Measurements from ENCODE around the gene RBM33. TPM values are rescaled to one million over a fixed set of nuclear protein-coding genes. Genes with fewer than 3 reads are reported as not detected.

The RBM33 gene
- total RNA-seq (2021; fragmentation: NEBNext Ultra II Directional; extraction: Animal tissue kit (Norgen Biotek cat#: 25700)) (56.5 and 64.6 TPM in 2 replicates), polyA plus RNA-seq (2011; rRNA removed) (16.5 and 32.5 TPM in 2 replicates), polyA minus RNA-seq (2011; rRNA and poly(A)+ RNA removed) (16.2 and 17.2 TPM in 2 replicates)
- 12.2 TPM for polyA plus RNA-seq (2011; cell fraction: cytosol; rRNA removed)
- polyA plus RNA-seq (2011; cell fraction: nucleus; rRNA removed), result 46.4 TPM
- 19.6 to 25.6 TPM (median 22.5 TPM) in 4 replicates for polyA plus RNA-seq (2012, experiment 1 of 2)
- polyA plus RNA-seq (2012, experiment 2 of 2), result 3.7 TPM
- polyA plus RNA-seq (2013, experiment 1 of 2), result 38.4 TPM
- polyA plus RNA-seq (2013, experiment 2 of 2), result 36.8 TPM
- 19.3 TPM for polyA minus RNA-seq (2011; cell fraction: cytosol; rRNA and poly(A)+ RNA removed)
- 62.6 TPM for polyA minus RNA-seq (2011; cell fraction: nucleus; rRNA and poly(A)+ RNA removed)
- long read RNA-seq, experiment 1, partial matches to known transcripts, result 27 of 32 reads
- long read RNA-seq, experiment 1, other reads (novel, unspliced or antisense), result 5 of 32 reads
- long read RNA-seq, experiment 2, partial matches to known transcripts, result 0 of 1 reads
- long read RNA-seq, experiment 2, other reads (novel, unspliced or antisense), result 1 of 1 reads

DNA sequence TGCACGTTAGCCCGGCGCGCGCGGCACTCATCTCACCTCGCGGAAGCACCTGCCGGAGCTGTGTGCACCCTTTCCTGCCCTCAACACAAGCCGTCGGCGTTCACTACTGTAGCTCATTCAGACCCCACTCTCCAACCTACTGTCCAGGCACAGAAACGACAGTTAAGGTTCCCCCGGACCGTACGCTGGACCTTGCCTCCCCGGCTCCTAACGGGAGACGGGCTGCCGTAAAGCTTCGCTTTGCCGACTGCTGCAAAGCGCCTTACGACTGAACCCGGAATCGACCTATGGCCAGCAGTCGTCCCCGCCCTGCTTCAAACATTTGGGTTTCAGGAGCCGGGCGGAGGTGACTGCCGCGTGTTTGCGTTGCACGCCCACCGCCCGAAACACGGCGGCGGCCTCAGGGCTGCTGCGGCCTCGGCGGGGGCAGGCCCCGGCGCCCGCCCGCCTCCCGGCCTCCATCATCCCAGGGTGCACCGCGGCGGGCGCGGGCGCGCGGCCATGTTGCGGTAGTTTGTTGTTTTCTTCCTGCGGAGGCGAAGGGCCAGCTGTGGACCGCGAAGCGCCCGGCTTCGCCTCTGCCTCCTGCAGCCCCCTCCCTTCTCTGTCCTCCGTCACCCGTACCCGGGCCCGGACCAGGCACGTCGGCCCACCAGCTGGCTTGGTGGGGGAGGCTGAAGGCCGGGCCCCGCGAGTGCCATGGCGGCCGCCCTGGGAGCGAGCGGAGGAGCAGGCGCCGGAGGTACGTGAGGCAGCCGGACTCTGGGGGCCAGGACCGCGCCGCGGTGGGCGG, at the start of gene RBM33:
RBM33 (plus strand) TSS at position 484 of the 793 bp plus-strand sequence; CDS start at position 700, 216 bp downstream.
- Histone ChIP-seq H3K27me3 (replicated peaks in 1 of 4; ENCODE audit: control insufficient read depth in 3 of 4, extremely low read depth in 1 of 4, insufficient read depth in 3 of 4, low read length in 3 of 4) (no peaks in the 10 kb centered on the region; a peak in 1 of 7 replicates), H2BK120ac (replicated peaks; ENCODE audit: low read depth, low read length) (peak within 1 kb of the TSS; percentile 80)
- no peak for FAIRE-seq
- TF ChIP-seq GTF2F1 (IDR thresholded peaks at IDR 0.05; ENCODE audit: borderline replicate concordance, low read depth, low read length), result 0 out of 2 replicates have a peak, but pooled peaks have one; percentile 11
- no peak for TF ChIP-seq FOSL1 (IDR thresholded peaks at IDR 0.05; ENCODE audit: insufficient read depth, low read depth, low read length)
- TF ChIP-seq ATF2 (IDR thresholded peaks at IDR 0.05; ENCODE audit: low read length), result no peak
- TF ChIP-seq RNF2 (IDR thresholded peaks at IDR 0.05; ENCODE audit: borderline replicate concordance, low read depth, low read length, missing control alignments, poor library complexity, severe bottlenecking), result no peak
- TF ChIP-seq ASH2L (IDR thresholded peaks at IDR 0.05; ENCODE audit: low read length), result peak; percentile 91
- no peak for TF ChIP-seq NRF1 (IDR thresholded peaks at IDR 0.05; ENCODE audit: low read depth, low read length)

More for the DNA sequence above, at the start of gene RBM33:
- peak within 1 kb of the TSS; percentile 98 for H4K91ac ChIP-seq (replicated peaks; ENCODE audit: insufficient read length, low read length)
- H2AFZ ChIP-seq (ENCODE audit: low read length), result peak within 1 kb of the TSS; percentile 90
- H4K5ac ChIP-seq (ENCODE audit: insufficient read length, low read depth, low read length), result peak within 1 kb of the TSS; percentile 98
- H3K36me3 ChIP-seq (ENCODE audit: control insufficient read depth in 2 of 4, insufficient read depth in 4 of 4, low read length in 3 of 4), result peaks cover 4 to 42% (median 18%) of the 10 kb centered on the region in 4 experiments; a peak in 5 of 8 replicates
- peak within 1 kb of the TSS; percentile 90 for H3K4me2 ChIP-seq (ENCODE audit: insufficient read depth in 1 of 2, low read depth in 2 of 2, low read length in 2 of 2)
- H3K4me3 ChIP-seq (ENCODE audit: extremely low read depth in 1 of 4, insufficient read depth in 2 of 4, low read depth in 3 of 4, low read length in 4 of 4), result peak within 1 kb of the TSS; percentile 82 to 96 (median 92)
- H2BK12ac ChIP-seq (ENCODE audit: low read depth, low read length), result no peak within 1 kb of the TSS; the same call in 1 of the 2 replicates
- no peak within 1 kb of the TSS for H3K23ac ChIP-seq (ENCODE audit: insufficient read length)
- H3K14ac ChIP-seq (ENCODE audit: insufficient read length), result no peak within 1 kb of the TSS
- peaks cover 0 to 5% (median 2%) of the 10 kb centered on the region in 4 experiments; a peak in 3 of 7 replicates for H3K4me1 ChIP-seq (replicated peaks in 1 of 4; ENCODE audit: control insufficient read depth in 3 of 4, insufficient read depth in 4 of 4, low read length in 3 of 4)
- peak within 1 kb of the TSS; percentile 97 for H3K27ac ChIP-seq (ENCODE audit: low read depth, low read length)
- DNase-seq (ENCODE audit: low read depth in 1 of 2, low spot score in 2 of 2), result peak; percentile 36 to 90
- H3K79me1 ChIP-seq (ENCODE audit: low read depth, low read length), result peaks cover 2% of the 10 kb centered on the region
- H3K9ac ChIP-seq (replicated peaks in 1 of 4; ENCODE audit: extremely low read depth in 1 of 4, low read depth in 3 of 4, low read length in 3 of 4), result peak within 1 kb of the TSS; percentile 93 to 97 (median 96)
- no peaks in the 10 kb centered on the region for H4K20me1 ChIP-seq (replicated peaks in 1 of 2; ENCODE audit: control insufficient read depth in 1 of 2, insufficient read depth in 2 of 2, low read length in 2 of 2)
- H2AK5ac ChIP-seq (ENCODE audit: low read depth, low read length), result peak within 1 kb of the TSS; percentile 32; the same call in 1 of the 2 replicates
- peaks cover 18 to 26% of the 10 kb centered on the region in 2 experiments for H3K9me3 ChIP-seq (ENCODE audit: insufficient read depth in 2 of 2, low read depth in 1 of 2, low read length in 1 of 2)
- peaks cover 39 to 50% of the 10 kb centered on the region in 2 experiments for H3K79me2 ChIP-seq (ENCODE audit: control insufficient read depth in 1 of 2, insufficient read depth in 2 of 2, low read length in 2 of 2)
- no peak within 1 kb of the TSS for H2BK20ac ChIP-seq (ENCODE audit: low read length)
- H3K4ac ChIP-seq (replicated peaks; ENCODE audit: insufficient read length, low read depth, low read length), result peak within 1 kb of the TSS; percentile 96
- peaks cover 9% of the 10 kb centered on the region; the same call in 1 of the 2 replicates for H3K23me2 ChIP-seq (ENCODE audit: low read depth, low read length)
- no peak within 1 kb of the TSS for H2BK15ac ChIP-seq (ENCODE audit: low read length)
- H4K8ac ChIP-seq (ENCODE audit: extremely low read depth, insufficient read depth, low read length), result peak within 1 kb of the TSS; percentile 99
- WGBS, 2 experiments (ENCODE audit: extremely low coverage in 1 of 2, insufficient coverage in 1 of 2, insufficient read length in 1 of 2, insufficient replicate concordance in 2 of 2, low coverage in 1 of 2, low lambda C conversion rate in 2 of 2, missing lambda C conversion rate in 1 of 2), result 2% methylated on average over 82 of the region's 85 CpGs; no CpG with 5 or more reads in 1 of the 2 experiments
- H2BK5ac ChIP-seq (ENCODE audit: low read depth, low read length), result peak within 1 kb of the TSS; percentile 95
- peak within 1 kb of the TSS; percentile 98 for H3K18ac ChIP-seq (ENCODE audit: extremely low read depth, low read length)
- ChIA-PET POLR2A (ENCODE audit: partially characterized antibody) (interaction anchor here (0.6 to 1.5 kb wide), 27 partner anchors 9 to 1783 kb away, joined by 3 to 8 read pairs (median 4); no protein-coding TSS in a partner anchor), CTCF (ENCODE audit: partially characterized antibody) (interaction anchor here (0.5 to 1.1 kb wide), 2 partner anchors 45 to 652 kb away, joined by 3 to 4 read pairs; no protein-coding TSS in a partner anchor)
- H3K56ac ChIP-seq (replicated peaks; ENCODE audit: insufficient read length, low read depth, low read length), result peak within 1 kb of the TSS; percentile 87
